Activated CD8-positive, alpha-beta memory T cell treated with anti-CD3 and anti-CD28 coated beads, Interleukin-2, amount 50 U/mL, for 4 hours (primary cell): ENCODE measurements around the gene LAMA2.

Experiments used
- DNase-seq: peaks from one replicate; pipeline ENCODE4 v3.0.0-alpha.2; 2020

LAMA2 gene

DNA sequence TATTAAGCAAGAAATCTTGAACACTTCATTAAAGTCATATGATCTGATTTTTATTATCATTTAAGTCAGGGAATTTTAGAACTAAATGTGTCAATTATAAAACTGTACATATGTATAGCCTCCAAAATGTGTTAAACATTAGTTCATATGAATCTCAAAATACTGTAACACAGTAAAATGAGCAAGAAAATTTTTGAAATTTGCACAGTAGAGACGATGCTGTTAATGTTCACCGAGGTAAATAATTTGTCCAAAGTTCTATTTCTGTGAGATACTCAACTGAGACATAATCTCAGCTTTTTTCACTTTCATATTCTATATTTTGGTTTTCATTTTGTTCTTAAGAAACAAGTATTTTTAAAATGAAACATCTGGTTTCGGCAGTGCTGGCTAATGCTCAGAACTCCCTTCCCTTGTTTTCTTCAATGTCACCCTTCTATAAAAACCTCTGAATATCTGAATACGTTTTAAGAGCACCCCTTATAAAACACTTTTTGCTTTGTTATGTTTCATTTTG, 353.1 kb downstream of the LAMA2 start:
- no peak for DNase-seq

- DNase-seq, result no peak
These were observed 356.1 kb downstream of the LAMA2 start for GRCh38 chr6:129238991-129239390.

DNA sequence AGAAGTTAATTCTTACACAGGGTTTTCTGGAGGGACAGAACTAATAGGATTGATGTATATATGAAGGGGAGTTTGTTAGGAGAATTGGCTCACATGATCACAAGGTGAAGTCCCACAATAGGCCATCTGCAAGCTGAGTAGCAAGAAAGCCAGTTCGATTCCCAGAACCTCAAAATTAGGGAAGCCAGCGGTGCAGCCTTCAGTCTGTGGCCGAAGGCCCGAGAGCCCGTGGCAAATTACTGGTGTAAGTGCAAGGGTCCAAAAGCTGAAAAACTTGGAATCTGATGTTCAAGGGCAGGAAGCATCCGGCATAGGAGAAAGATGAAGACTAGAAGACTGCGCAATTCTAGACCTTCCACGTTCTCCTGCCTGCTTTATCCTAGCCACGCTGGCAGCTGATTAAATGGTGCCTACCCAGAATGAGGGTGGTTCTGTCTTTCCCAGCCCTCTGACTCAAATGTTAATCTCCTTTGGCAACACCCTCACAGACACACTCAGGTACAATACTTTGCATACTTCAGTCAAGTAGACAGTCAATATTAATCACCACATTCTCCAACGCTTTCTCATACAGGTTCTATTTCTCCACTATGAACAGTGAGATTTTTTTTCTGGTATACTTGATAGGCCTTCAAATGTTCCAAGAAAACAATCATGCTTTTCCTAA, 357.0 kb downstream of the LAMA2 start:
- DNase-seq, result no peak

DNA sequence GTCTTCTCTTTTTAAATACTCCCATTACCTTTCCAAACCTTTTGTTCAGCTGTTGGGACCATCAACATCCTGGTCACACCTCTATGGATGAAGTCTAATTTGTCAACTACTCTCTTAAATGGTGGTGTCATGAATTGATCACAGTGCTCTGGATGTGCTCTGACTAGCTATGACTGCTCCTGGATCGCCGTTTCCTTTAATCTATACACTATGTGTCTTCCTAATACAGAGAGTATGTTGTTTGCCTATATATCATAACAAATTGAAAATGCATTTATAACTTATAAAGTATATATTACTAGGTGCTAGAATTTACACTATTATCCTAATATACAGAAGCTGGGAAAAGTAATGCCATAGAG, 357.5 kb downstream of the LAMA2 start:
- DNase-seq, result no peak

DNA sequence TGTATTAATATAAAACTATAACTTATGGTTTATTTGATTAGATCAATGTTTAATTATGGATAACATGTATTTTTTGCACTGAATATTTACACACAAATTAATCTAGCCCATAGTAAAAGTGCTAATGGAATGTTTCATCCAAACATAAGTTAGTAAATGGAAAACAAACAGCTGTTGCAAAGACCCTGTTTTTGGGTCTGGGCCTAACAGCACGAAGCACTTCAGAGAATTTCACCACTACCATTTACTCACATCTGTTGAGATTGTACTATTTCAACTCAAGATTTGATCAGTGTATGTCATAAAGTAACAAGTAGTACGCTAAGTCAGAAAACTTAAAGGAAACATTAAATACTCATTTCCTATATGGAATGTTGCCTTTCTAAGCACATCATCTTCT, 359.6 kb downstream of the LAMA2 start:
- DNase-seq, result no peak

DNA sequence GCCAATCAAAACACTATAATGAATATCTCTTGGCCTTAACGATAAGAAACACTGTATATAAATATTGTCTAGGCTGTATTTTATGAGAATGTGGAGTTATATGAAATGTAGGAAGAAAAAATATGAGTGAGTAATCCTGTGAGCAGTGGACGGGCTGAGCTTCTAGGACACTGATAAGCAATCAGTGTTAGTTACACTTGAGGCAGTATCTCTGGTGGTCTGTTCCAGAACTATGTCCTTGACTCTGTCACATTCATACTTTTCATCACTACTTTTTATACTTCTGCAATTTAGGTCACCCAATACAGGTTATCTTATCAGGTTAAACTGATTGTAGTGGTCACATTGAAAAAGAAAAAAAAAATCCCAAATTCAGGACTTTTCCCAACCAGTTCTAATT, 360.4 kb downstream of the LAMA2 start:
- no peak for DNase-seq

- DNase-seq, result no peak
These were observed 366.0 kb downstream of the LAMA2 start for GRCh38 chr6:129248946-129249345.

DNA sequence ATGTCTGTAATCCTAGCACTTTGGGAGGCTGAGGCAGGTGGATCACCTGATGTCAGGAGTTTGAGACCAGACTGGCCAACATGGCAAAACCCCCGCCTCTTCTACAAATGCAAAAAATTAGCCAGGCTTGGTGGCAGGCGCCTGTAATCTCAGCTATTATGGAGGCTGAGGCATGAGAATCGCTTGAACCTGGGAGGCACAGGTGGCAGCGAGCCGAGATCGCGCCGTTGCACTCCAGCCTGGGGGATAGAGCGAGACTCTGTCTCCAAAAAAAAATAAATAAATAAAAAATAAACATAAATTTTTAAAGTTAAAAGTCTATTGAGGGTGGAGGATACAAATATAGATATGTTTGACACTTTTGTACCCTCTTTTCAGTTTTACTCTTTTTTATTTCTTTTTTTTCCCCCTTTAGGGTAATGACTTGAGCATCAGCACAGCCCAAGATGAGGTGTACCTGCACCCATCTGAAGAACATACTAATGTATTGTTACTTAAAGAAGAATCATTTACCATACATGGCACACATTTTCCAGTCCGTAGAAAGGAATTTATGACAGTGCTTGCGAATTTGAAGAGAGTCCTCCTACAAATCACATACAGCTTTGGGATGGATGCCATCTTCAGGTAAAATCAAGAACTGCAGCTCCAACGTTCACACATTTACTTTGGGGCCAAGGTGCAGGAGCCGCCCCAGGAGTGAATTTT, 368.9 kb downstream of the LAMA2 start:
- peak; percentile 52 for DNase-seq

DNA sequence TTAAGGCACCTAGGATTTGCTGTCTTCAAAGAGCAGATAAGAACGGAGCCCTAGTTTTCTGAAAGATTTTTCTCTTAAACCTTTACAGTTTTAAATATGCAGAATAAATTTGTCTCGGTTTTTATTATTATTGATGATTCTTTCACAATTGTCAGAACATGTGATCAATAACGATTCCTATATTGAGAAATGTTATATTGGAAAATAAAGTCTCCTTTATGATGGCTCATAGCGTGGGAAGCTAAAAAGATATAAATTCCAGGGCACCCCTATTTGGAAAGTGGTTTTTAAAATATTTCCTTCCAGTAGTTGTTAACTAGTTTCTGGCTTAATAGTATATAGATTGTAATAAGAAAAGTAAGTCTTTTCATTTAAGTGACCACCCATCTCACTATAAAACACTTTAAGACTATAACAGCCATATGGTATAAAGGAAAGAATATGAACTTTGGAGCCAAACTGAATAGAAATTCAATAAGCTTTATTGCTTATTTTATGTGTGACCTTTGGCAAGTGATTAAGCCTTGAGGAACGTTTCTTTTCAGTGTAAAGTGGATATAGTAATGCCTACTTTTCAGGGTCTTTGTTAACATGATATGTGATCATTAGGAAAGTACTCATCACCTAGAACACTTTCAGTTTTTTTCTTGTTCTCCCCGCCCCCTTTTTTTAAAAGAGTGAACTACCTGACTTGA, 369.6 kb downstream of the LAMA2 start:
- DNase-seq, result no peak

GRCh38 chr6:129253242-129253641, 370.3 kb downstream of the LAMA2 start:
- DNase-seq, result no peak

DNA sequence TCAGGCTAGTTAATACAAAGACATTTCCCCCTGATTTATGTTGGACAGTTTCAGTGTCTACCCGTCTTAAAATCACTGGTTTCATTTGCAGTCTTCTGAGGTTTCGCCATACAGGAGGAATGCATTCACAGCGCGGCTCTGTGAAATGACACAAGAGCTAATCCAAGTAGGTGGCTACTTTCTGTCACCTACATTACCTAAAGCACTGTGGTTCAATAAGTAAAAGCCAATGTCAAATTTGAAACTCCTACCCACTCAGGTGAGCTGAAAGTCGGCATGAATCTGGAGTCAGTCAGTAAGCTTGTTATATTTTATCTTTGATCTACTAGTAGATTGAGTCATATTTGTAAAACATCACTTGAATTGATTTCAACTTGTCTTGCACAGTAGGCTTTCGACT, 370.8 kb downstream of the LAMA2 start:
- DNase-seq, result no peak

GRCh38 chr6:129257196-129257595, 374.3 kb downstream of the LAMA2 start:
- no peak for DNase-seq

- DNase-seq, result no peak
These were observed 379.7 kb downstream of the LAMA2 start for GRCh38 chr6:129262661-129263060.

- DNase-seq, result no peak
These were observed 380.2 kb downstream of the LAMA2 start for GRCh38 chr6:129263176-129263575.

DNA sequence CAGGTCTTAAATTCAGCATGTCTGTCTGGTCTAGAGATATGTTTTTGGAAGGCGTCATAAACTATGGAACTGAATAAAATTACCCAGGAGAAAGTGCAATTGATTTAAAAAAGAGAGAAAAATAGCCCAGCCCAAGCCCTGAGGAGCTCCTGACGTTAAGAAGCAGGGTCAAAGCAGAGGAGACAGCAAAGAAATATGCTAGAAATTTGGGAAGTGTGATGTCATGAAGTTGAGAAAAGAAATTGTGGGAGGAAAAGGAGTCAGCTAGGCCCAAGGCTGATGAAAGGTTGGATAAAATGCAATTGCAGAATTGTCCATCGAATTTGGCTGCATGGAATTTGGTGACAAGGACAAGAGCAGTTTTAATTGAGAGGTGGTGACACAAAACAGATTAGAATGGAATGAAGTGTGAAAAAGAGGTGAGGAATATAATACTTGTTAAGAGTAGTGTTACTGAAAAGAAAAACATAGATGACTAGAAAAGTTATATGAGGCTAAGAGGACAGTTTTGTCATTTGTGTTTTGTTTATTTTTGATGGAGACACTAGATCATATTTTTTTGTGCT, 381.6 kb downstream of the LAMA2 start:
- DNase-seq, result no peak

DNA sequence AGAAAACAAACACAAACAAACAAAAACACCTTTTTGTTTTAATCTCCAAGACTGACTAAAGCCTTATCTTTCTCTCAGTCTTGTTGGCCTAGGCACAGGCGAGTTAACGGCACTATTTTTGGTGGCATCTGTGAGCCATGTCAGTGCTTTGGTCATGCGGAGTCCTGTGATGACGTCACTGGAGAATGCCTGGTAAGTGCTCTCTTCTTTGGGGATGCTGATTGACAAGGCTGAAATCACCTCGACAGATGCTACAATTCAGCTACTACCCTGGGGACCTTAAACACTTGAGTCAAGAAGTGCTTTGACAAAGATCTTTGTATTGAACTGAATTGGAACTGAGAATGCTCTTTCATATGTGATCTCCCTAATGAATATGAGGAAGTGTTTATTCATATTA, 384.1 kb downstream of the LAMA2 start:
- no peak for DNase-seq

DNA sequence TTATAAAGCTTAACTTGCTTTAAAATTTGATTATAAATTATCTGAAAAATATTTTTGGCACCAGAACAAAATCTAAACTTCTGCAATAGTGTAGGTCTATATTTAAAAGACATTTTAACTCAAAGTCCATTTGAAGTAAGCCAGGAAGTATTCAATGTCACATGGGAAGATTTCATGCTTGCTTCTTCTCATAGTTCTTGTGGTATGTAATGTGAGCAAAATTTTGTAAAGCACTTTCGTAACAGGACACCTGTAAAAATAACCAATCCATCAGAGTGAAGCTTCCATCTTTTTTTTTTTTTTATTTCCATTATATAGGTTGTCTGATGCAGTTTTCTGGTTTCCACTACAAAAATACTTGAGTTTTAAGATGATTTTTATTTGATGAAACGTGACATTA, 386.1 kb downstream of the LAMA2 start:
- DNase-seq, result no peak

GRCh38 chr6:129269891-129270290, 387.0 kb downstream of the LAMA2 start:
- DNase-seq, result no peak

DNA sequence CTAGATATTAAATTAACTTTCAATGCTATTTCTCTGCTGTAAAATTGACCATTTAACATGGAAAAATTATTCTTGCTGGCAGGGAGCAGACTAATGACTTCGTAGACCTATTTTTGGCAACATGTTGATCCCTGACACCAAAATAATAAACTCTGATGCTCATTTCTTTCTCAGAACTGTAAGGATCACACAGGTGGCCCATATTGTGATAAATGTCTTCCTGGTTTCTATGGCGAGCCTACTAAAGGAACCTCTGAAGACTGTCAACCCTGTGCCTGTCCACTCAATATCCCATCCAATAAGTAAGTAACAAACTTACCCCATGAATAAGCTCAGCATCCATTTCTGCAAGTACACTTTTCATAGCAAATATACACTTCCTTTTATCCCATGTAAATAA, 387.5 kb downstream of the LAMA2 start:
- no peak for DNase-seq

DNA sequence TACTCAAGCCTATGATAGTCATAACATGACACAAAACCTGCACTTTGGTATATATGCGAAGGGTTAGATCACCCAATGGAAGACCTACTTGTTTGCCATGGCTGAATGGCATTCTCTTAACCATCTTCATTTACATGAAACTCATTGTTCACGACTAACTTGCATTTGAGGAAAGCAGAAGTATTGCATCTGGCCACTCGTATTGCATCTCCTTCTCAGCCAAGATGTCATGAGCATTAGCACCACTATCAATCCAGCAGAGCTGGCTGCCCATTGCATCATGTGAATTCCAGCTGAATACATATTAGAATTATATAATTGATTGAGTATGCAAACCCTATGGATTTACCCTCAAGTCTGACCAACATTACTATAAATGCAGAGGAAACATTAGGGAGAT, 390.2 kb downstream of the LAMA2 start:
- no peak for DNase-seq

DNA sequence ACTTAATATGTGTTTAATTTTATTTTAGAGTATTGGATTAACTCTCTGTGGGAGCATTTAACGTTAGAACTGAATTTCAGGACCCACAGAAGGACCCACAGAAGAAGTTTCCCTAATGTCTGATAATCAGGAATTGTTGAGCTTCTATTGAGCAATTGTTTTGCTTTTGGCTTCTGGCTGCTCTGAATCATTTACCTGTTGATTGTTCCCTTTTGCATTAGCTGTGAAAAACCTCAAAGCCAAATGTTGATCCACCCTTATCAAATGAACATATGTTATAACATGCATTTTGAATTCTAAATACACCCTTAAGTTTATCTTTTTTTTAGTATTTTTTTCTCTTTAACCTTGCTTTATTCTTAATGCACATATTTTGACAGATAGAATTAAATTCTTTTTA, 393.5 kb downstream of the LAMA2 start:
- no peak for DNase-seq

DNA sequence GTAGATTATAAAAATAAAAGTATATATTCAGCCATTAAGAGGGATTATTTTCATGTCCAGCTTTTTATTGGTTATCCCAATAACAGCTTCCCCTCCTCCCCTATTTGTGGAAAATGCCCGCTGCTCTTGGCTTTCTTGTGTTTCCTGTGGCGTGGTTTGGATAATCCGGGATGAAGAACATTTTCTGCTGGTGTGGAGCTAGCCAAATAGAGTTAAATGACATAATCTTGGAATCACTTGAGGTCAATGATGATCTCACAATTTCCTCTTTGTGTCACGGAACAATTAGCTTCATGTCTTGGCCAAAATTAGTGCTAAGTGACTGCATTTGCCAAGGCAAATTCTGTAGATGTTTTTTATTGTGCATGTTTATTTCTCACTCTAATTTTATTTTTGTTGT, 394.0 kb downstream of the LAMA2 start:
- no peak for DNase-seq

DNA sequence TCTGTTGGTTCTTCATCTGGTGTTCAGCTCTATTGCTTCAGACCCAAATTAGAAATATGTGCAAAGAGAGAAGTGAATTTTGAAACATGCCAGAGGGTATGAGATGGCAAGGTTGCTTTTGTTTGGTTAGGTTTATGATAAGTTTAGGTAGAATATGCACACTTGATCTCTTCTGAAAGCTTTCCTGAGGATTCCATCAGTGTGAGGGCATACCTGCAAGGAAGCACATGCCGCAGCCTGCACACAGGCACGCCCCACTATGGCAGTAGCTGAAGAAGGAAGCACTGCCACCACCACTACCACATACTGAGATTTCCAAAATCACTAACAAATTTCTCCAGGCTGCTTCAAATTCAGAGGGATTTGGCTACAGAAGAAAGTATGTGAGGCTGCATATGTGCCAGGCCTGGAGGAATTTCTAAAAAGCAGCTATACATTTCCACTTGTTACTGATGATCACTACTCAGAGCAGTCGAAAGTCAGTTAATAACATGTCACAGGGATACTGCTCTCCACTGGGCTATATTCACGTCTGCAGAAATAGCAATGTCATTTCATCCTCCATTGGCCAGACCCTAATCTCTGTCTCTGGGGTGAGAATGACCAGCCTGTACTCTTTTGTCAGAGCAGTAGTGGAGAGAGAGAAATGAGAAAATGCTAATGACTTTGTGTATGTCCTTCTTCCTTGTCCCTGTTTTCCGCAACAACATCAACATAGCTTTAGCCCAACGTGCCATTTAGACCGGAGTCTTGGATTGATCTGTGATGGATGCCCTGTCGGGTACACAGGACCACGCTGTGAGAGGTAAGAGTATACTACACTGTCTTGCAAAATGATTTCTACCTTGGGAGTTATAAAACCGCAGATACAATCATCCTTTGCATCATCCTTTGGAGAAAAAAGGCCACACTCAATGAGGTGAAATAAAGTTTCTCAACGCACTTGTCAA, 396.7 kb downstream of the LAMA2 start:
- DNase-seq, result no peak
